Fibroblast of peridontal ligament (primary cell): Measurements from ENCODE around the gene CDK8.
"Not testable (repeated sequence)": the region's sequence is repeated elsewhere in the genome, so short reads cannot be mapped to it uniquely, and the experiment has no call there.

Experiments
- DNase-seq: peaks from one replicate; pipeline ENCODE4 v3.0.0-alpha.2; 2010; ENCODE audit errors: extremely low read depth

The CDK8 gene

GRCh38 chr13:26316095-26316494 is 62.2 kb downstream of the CDK8 start:
- DNase-seq, result not testable (repeated sequence)

GRCh38 chr13:26320766-26321165 is 66.8 kb downstream of the CDK8 start:
- DNase-seq, result no peak

- DNase-seq, result no peak
Observed at GRCh38 chr13:26323127-26323526, 69.2 kb downstream of the CDK8 start.

GRCh38 chr13:26323764-26324163 is 69.8 kb downstream of the CDK8 start:
- no peak for DNase-seq

GRCh38 chr13:26324294-26324693 is 70.4 kb downstream of the CDK8 start:
- DNase-seq, result no peak

GRCh38 chr13:26324867-26325266 is 70.9 kb downstream of the CDK8 start:
- DNase-seq, result no peak

- no peak for DNase-seq
Observed at GRCh38 chr13:26325876-26326275, 71.9 kb downstream of the CDK8 start.

- no peak for DNase-seq
Observed at GRCh38 chr13:26326562-26326961, 72.6 kb downstream of the CDK8 start.

- peak; percentile 3 for DNase-seq
Observed at GRCh38 chr13:26327940-26328725, 74.2 kb downstream of the CDK8 start.

GRCh38 chr13:26335158-26335557 is 81.2 kb downstream of the CDK8 start:
- DNase-seq, result no peak

- no peak for DNase-seq
Observed at GRCh38 chr13:26340807-26341206, 86.9 kb downstream of the CDK8 start.

- DNase-seq, result no peak
Observed at GRCh38 chr13:26342898-26343297, 89.0 kb downstream of the CDK8 start.

- no peak for DNase-seq
Observed at GRCh38 chr13:26343816-26344215, 89.9 kb downstream of the CDK8 start.

GRCh38 chr13:26344980-26345379 is 91.1 kb downstream of the CDK8 start:
- DNase-seq, result no peak

GRCh38 chr13:26348966-26349365 is 95.0 kb downstream of the CDK8 start:
- no peak for DNase-seq

- no peak for DNase-seq
Observed at GRCh38 chr13:26362261-26362660, 108.3 kb downstream of the CDK8 start.

- DNase-seq, result no peak
Observed at GRCh38 chr13:26370553-26370952, 116.6 kb downstream of the CDK8 start.

- DNase-seq, result no peak
Observed at GRCh38 chr13:26372747-26373146, 118.8 kb downstream of the CDK8 start.

- no peak for DNase-seq
Observed at GRCh38 chr13:26376430-26376829, 122.5 kb downstream of the CDK8 start.

GRCh38 chr13:26377038-26377437 is 123.1 kb downstream of the CDK8 start:
- no peak for DNase-seq

- peak; percentile 8 for DNase-seq
Observed at GRCh38 chr13:26378116-26378515, 124.2 kb downstream of the CDK8 start.

GRCh38 chr13:26379831-26380230 is 125.9 kb downstream of the CDK8 start:
- no peak for DNase-seq

GRCh38 chr13:26380930-26381329 is 127.0 kb downstream of the CDK8 start:
- no peak for DNase-seq

- DNase-seq, result no peak
Observed at GRCh38 chr13:26382366-26382765, 128.4 kb downstream of the CDK8 start.
